HT1080 (cell line): Measurements from ENCODE around the gene CRIP1. TPM values are rescaled to one million over a fixed set of nuclear protein-coding genes. Genes with fewer than 3 reads are reported as not detected.

ENCODE experiments used
- DNase-seq: peaks from one replicate; pipeline ENCODE4 v3.0.0-alpha.2; 2015; ENCODE audit warnings: low read depth
- polyA plus RNA-seq, 2 experiments: library from polyadenylated mRNA; depleted of rRNA; stranded (reverse); fragments of >200 nt; gene quantifications; 2 replicates each; pipeline ENCODE4 v1.2.3, GENCODE V29; 2015
- total RNA-seq: library from RNA; depleted of rRNA; stranded (reverse); fragments of >200 nt; shearing (Covaris generic); gene quantifications from 2 replicates; pipeline ENCODE4 v1.2.3, GENCODE V29; 2014; rRNA removed

CRIP1 gene
- total RNA-seq, result 1.8 TPM in 1 of 2 replicates, not detected in the other
- not detected in 2 replicates for polyA plus RNA-seq (2015; cell fraction: cytosol; rRNA removed)
- polyA plus RNA-seq (2015; cell fraction: nucleus; rRNA removed), result 1.6 and 3.0 TPM in 2 replicates

- no peak for DNase-seq
Measured at GRCh38 chr14:105486163-105486973, at the start of gene CRIP1. TSS of gene CRIP1 (plus strand) at chr14:105486886. CDS start at chr14:105487260, 374 bp downstream.

- DNase-seq, result no peak
Measured at GRCh38 chr14:105436891-105437722, 49.6 kb upstream of the CRIP1 start.

- DNase-seq, result no peak
Measured at GRCh38 chr14:105437723-105438500, 48.8 kb upstream of the CRIP1 start.

GRCh38 chr14:105439179-105439578, 47.5 kb upstream of the CRIP1 start:
- no peak for DNase-seq

- no peak for DNase-seq
Measured at GRCh38 chr14:105439710-105440553, 46.8 kb upstream of the CRIP1 start.

- DNase-seq, result no peak
Measured at GRCh38 chr14:105440554-105440900, 46.2 kb upstream of the CRIP1 start.

GRCh38 chr14:105440992-105441391, 45.7 kb upstream of the CRIP1 start:
- no peak for DNase-seq

- no peak for DNase-seq
Measured at GRCh38 chr14:105442125-105442524, 44.6 kb upstream of the CRIP1 start.

- DNase-seq, result no peak
Measured at GRCh38 chr14:105442834-105443233, 43.9 kb upstream of the CRIP1 start.

GRCh38 chr14:105444859-105445258, 41.8 kb upstream of the CRIP1 start:
- DNase-seq, result no peak

GRCh38 chr14:105445290-105445689, 41.4 kb upstream of the CRIP1 start:
- no peak for DNase-seq

GRCh38 chr14:105445901-105446845, 40.5 kb upstream of the CRIP1 start:
- no peak for DNase-seq

- DNase-seq, result no peak
Measured at GRCh38 chr14:105446971-105447370, 39.7 kb upstream of the CRIP1 start.

GRCh38 chr14:105447651-105448640, 38.7 kb upstream of the CRIP1 start:
- DNase-seq, result no peak

- DNase-seq, result peak; percentile 37
Measured at GRCh38 chr14:105448706-105449111, 38.0 kb upstream of the CRIP1 start.

GRCh38 chr14:105449276-105450122, 37.2 kb upstream of the CRIP1 start:
- no peak for DNase-seq

- DNase-seq, result no peak
Measured at GRCh38 chr14:105450123-105450505, 36.6 kb upstream of the CRIP1 start.
